ENCODE results near the gene ORAI3. TPM values are rescaled to one million over a fixed set of nuclear protein-coding genes. Genes with fewer than 3 reads are reported as not detected.
A peak's percentile ranks its signal among the peaks of the same experiment; 100 is the strongest.

The ORAI3 gene
- polyA plus RNA-seq, 1 of the 3 experiments (the other 2 are of a cell fraction) = 29.0 TPM

DNA sequence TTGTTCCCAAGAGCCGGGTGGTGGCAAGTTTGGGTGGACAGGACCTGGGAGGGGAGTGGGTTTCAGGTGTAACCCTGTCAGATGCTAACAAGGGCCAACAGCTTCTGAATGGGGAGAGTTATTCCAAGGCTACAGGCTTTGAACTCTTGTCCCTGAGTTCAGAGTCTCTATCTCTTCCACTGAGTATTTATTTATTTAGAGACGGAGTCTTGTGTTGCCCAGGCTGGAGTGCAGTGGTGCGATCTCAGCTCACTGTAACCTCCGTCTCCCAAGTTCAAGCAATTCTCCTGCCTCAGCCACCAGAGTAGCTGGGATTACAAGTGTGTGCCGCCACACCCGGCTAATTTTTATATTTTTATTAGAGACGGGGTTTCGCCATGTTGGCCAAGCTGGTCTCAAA is 6.1 kb downstream of the ORAI3 start:
- no peak overlapping the region for H3K27ac ChIP-seq (ENCODE audit: low read depth in 2 of 2, low read length in 1 of 2)
- peaks cover 0 to 36% of the 10 kb centered on the region in 2 experiments; a peak in 1 of 4 replicates for H3K4me1 ChIP-seq (ENCODE audit: control insufficient read depth in 1 of 2, insufficient read depth in 2 of 2, low read depth in 1 of 2, low read length in 1 of 2)
- no peak overlapping the region for H3K9ac ChIP-seq
- CTCF ChIA-PET = interaction anchor here (1.7 to 6.4 kb wide), 5 partner anchors 10 to 75 kb away, joined by 5 to 45 read pairs (median 10); partner anchors contain the start of gene HSD3B7
- H3K36me3 ChIP-seq (replicated peaks in 1 of 2; ENCODE audit: control insufficient read depth in 1 of 2, insufficient read depth in 2 of 2, low read length in 1 of 2) = peaks cover 11% of the 10 kb centered on the region in 2 experiments
- WGBS (ENCODE audit: low lambda C conversion rate) = 93% methylated on average over 8 of the region's 8 CpGs
- DNase-seq = no peak
- peaks cover 24% of the 10 kb centered on the region for H3K79me2 ChIP-seq (ENCODE audit: insufficient read depth)
- no peak overlapping the region for H3K4me2 ChIP-seq
- no peaks in the 10 kb centered on the region for H3K9me3 ChIP-seq
- H3K27me3 ChIP-seq (ENCODE audit: insufficient read depth) = no peaks in the 10 kb centered on the region
- H4K20me1 ChIP-seq (ENCODE audit: insufficient read depth) = no peaks in the 10 kb centered on the region; the same call in 1 of the 2 replicates
- no peaks in the 10 kb centered on the region for H3K9me2 ChIP-seq
- POLR2A ChIA-PET = no interaction called here
- H3K4me3 ChIP-seq (ENCODE audit: low read depth in 2 of 2, low read length in 1 of 2) = no peak overlapping the region
- peaks cover 56% of the 10 kb centered on the region for H3F3A ChIP-seq (replicated peaks; ENCODE audit: insufficient read depth)
- TF ChIP-seq TAF1 (IDR thresholded peaks at IDR 0.05; ENCODE audit: borderline replicate concordance, low read depth, low read length) (no peak), RXRA (IDR thresholded peaks at IDR 0.05; ENCODE audit: borderline replicate concordance, low read depth) (no peak), SMC3 (IDR thresholded peaks at IDR 0.05; ENCODE audit: low read depth, low read length) (no peak), FOXM1 (IDR thresholded peaks at IDR 0.05; ENCODE audit: low read depth) (no peak), JUND (IDR thresholded peaks at IDR 0.05) (no peak), EP300 (IDR thresholded peaks at IDR 0.05; ENCODE audit: borderline replicate concordance in 1 of 2, low read depth in 1 of 2, low read length in 1 of 2) (no peak), USF1 (IDR thresholded peaks at IDR 0.05; ENCODE audit: borderline replicate concordance, low read depth) (no peak), FOSL2 (IDR thresholded peaks at IDR 0.05; ENCODE audit: borderline replicate concordance, low read depth) (no peak), GATA2 (CRISPR knock-in tag; IDR thresholded peaks at IDR 0.05) (no peak), RAD21 (IDR thresholded peaks at IDR 0.05; ENCODE audit: low read length) (no peak), RFX5 (IDR thresholded peaks at IDR 0.05; ENCODE audit: low read length) (no peak), EZH2phosphoT487 (IDR thresholded peaks at IDR 0.05; ENCODE audit: borderline replicate concordance, low read depth) (no peak)
- H2AFZ ChIP-seq (ENCODE audit: low read depth) = no peak overlapping the region

DNA sequence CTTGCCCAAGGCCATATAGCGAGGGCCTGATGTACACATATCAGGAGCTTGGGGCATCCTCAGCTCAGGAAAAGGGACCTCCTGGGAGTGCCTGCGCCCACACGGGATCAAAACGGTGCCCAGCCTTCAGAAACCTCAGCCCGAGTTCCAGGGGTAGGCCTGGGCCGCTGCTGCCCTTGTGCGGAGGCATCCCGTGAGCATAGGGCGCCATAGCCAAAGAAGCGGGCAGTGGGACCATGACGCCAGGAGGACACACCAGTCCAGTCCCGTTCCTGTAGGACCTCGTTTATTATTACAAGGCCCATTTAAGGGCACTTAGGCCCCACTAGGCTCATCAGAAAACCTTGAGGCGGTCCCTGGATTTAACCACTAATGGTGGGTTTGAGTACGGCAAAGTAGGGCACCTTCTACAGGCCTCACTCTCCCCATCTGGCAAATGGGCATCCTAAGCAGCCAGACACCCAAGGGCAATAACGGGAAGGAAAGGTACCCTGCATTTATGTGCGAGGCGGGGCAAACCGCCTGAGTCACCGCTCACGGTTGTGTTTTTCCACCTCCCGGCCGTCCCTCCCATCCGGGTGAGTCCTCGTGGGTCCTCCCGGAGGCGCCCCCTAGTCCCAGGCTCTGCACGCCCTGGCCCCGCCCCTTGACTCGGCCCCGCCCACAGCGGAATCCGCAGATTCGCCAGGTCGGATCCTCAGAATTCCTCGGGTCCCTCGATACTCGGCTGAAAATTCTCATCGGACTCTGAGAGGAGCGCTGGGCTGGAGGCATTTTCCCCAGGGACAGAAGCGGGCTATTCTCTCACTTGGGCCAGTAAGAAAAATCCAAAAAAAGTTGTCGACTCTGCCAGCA is 8.0 kb downstream of the ORAI3 start:
- WGBS (ENCODE audit: low lambda C conversion rate) = 23% methylated on average over 18 of the region's 42 CpGs
- peak overlapping the region; percentile 98 to 99 for H3K27ac ChIP-seq (ENCODE audit: low read depth in 2 of 2, low read length in 1 of 2)
- peaks cover 25 to 30% of the 10 kb centered on the region in 2 experiments for H3K36me3 ChIP-seq (replicated peaks in 1 of 2; ENCODE audit: control insufficient read depth in 1 of 2, insufficient read depth in 2 of 2, low read length in 1 of 2)
- peak overlapping the region; percentile 74 to 99 for H3K4me3 ChIP-seq (ENCODE audit: low read depth in 2 of 2, low read length in 1 of 2)
- H3K4me2 ChIP-seq = peak overlapping the region; percentile 93
- peak overlapping the region; percentile 100 for H3K9ac ChIP-seq
- DNase-seq = peak; percentile 92
- CTCF ChIA-PET = interaction anchor here (0.7 to 2.3 kb wide), 3 partner anchors 10 to 501 kb away, joined by 3 to 5 read pairs (median 3); partner anchors contain the start of gene ZNF843
- H4K20me1 ChIP-seq (ENCODE audit: insufficient read depth) = no peaks in the 10 kb centered on the region; the same call in 1 of the 2 replicates
- no peaks in the 10 kb centered on the region for H3K9me3 ChIP-seq
- peaks cover 45% of the 10 kb centered on the region for H3F3A ChIP-seq (replicated peaks; ENCODE audit: insufficient read depth)
- no peaks in the 10 kb centered on the region for H3K9me2 ChIP-seq
- H2AFZ ChIP-seq (ENCODE audit: low read depth) = peak overlapping the region; percentile 99
- peaks cover 24% of the 10 kb centered on the region for H3K79me2 ChIP-seq (ENCODE audit: insufficient read depth)
- POLR2A ChIA-PET = interaction anchor here (0.6 to 1.1 kb wide), 5 partner anchors 9 to 486 kb away, joined by 3 to 4 read pairs (median 3); partner anchors contain the start of genes ZNF646, ZNF668 and ZNF843
- no peaks in the 10 kb centered on the region for H3K27me3 ChIP-seq (ENCODE audit: insufficient read depth)
- peaks cover 0 to 25% of the 10 kb centered on the region in 2 experiments; a peak in 1 of 4 replicates for H3K4me1 ChIP-seq (ENCODE audit: control insufficient read depth in 1 of 2, insufficient read depth in 2 of 2, low read depth in 1 of 2, low read length in 1 of 2)
- TF ChIP-seq FOSL2 (IDR thresholded peaks at IDR 0.05; ENCODE audit: borderline replicate concordance, low read depth) (peak; percentile 27; the same call in 1 of the 2 replicates), EP300 (IDR thresholded peaks at IDR 0.05; ENCODE audit: borderline replicate concordance in 1 of 2, low read depth in 1 of 2, low read length in 1 of 2) (no peak), CHD2 (IDR thresholded peaks at IDR 0.05; ENCODE audit: low read length, partially characterized antibody) (no peak), RCOR1 (IDR thresholded peaks at IDR 0.05; ENCODE audit: low read length) (peak; percentile 85), SMC3 (IDR thresholded peaks at IDR 0.05; ENCODE audit: low read depth, low read length) (no peak), MXI1 (IDR thresholded peaks at IDR 0.05; ENCODE audit: low read depth, low read length) (peak; percentile 43; the same call in 1 of the 2 replicates), POLR2AphosphoS5 (IDR thresholded peaks at IDR 0.05; ENCODE audit: low read depth, low read length) (peak; percentile 69; the same call in 1 of the 2 replicates)
- TF ChIP-seq, protein P1, sequence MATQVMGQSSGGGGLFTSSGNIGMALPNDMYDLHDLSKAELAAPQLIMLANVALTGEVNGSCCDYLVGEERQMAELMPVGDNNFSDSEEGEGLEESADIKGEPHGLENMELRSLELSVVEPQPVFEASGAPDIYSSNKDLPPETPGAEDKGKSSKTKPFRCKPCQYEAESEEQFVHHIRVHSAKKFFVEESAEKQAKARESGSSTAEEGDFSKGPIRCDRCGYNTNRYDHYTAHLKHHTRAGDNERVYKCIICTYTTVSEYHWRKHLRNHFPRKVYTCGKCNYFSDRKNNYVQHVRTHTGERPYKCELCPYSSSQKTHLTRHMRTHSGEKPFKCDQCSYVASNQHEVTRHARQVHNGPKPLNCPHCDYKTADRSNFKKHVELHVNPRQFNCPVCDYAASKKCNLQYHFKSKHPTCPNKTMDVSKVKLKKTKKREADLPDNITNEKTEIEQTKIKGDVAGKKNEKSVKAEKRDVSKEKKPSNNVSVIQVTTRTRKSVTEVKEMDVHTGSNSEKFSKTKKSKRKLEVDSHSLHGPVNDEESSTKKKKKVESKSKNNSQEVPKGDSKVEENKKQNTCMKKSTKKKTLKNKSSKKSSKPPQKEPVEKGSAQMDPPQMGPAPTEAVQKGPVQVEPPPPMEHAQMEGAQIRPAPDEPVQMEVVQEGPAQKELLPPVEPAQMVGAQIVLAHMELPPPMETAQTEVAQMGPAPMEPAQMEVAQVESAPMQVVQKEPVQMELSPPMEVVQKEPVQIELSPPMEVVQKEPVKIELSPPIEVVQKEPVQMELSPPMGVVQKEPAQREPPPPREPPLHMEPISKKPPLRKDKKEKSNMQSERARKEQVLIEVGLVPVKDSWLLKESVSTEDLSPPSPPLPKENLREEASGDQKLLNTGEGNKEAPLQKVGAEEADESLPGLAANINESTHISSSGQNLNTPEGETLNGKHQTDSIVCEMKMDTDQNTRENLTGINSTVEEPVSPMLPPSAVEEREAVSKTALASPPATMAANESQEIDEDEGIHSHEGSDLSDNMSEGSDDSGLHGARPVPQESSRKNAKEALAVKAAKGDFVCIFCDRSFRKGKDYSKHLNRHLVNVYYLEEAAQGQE (IDR thresholded peaks at IDR 0.05; ENCODE audit: low read depth, low read length) = peak; percentile 10; the same call in 1 of the 2 replicates
- TF ChIP-seq, protein P2, sequence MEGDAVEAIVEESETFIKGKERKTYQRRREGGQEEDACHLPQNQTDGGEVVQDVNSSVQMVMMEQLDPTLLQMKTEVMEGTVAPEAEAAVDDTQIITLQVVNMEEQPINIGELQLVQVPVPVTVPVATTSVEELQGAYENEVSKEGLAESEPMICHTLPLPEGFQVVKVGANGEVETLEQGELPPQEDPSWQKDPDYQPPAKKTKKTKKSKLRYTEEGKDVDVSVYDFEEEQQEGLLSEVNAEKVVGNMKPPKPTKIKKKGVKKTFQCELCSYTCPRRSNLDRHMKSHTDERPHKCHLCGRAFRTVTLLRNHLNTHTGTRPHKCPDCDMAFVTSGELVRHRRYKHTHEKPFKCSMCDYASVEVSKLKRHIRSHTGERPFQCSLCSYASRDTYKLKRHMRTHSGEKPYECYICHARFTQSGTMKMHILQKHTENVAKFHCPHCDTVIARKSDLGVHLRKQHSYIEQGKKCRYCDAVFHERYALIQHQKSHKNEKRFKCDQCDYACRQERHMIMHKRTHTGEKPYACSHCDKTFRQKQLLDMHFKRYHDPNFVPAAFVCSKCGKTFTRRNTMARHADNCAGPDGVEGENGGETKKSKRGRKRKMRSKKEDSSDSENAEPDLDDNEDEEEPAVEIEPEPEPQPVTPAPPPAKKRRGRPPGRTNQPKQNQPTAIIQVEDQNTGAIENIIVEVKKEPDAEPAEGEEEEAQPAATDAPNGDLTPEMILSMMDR (IDR thresholded peaks at IDR 0.05) = peak; percentile 44
